HepG2 (cell line): ENCODE results near the gene CA14. TPM values are rescaled to one million over a fixed set of nuclear protein-coding genes. Genes with fewer than 3 reads are reported as not detected.
A peak's percentile ranks its signal among the peaks of the same experiment; 100 is the strongest.

ENCODE experiments used
- ATM ChIP-seq: fragments of 450-650 bp; IDR thresholded peaks from 2 replicates; pipeline ENCODE4 v1.7.1; 2017; ENCODE audit warnings: mild to moderate bottlenecking, borderline replicate concordance
- CBX2 ChIP-seq, 2 experiments: fragments of 200-600 bp in 1 of 2; sonication (generic); formaldehyde crosslinking in 1 of 2; IDR thresholded peaks; 2 replicates each; pipeline versions ENCODE4 v1.7.0 to v1.8.1; 2018 to 2022; ENCODE audit warnings: low read depth in 2 of 2, low read length in 1 of 2, mild to moderate bottlenecking in 1 of 2, missing genetic modification reagents in 1 of 2
- E2F1 ChIP-seq: sonication (generic); formaldehyde crosslinking; IDR thresholded peaks from 2 replicates; pipeline ENCODE4 v1.5.0; 2020; ENCODE audit warnings: missing genetic modification reagents
- THAP11 ChIP-seq: IDR thresholded peaks from 2 replicates; pipeline ENCODE4 v1.6.1; 2016; ENCODE audit warnings: missing biosample characterization, missing genetic modification reagents
- THRA ChIP-seq: sonication (generic); formaldehyde crosslinking; IDR thresholded peaks from 2 replicates; pipeline ENCODE4 v1.4.0; 2020; ENCODE audit warnings: missing genetic modification reagents, borderline replicate concordance
- ZBTB14 ChIP-seq: sonication (generic); formaldehyde crosslinking; IDR thresholded peaks from 2 replicates; pipeline ENCODE4 v1.4.0; 2020; ENCODE audit warnings: missing genetic modification reagents
- ZBTB44 ChIP-seq: sonication (generic); formaldehyde crosslinking; IDR thresholded peaks from 2 replicates; pipeline ENCODE4 v1.4.0; 2020; ENCODE audit warnings: missing genetic modification reagents
- ZFP36L2 ChIP-seq: sonication (generic); formaldehyde crosslinking; IDR thresholded peaks from 2 replicates; pipeline ENCODE4 v1.4.0; 2020; ENCODE audit warnings: missing genetic modification reagents
- ZNF224 ChIP-seq: sonication (generic); formaldehyde crosslinking; IDR thresholded peaks from 2 replicates; pipeline ENCODE4 v1.5.0; 2020; ENCODE audit warnings: mild to moderate bottlenecking, missing genetic modification reagents
- ZNF773 ChIP-seq: sonication (generic); formaldehyde crosslinking; IDR thresholded peaks from 2 replicates; pipeline ENCODE4 v1.4.0; 2020; ENCODE audit warnings: missing genetic modification reagents, borderline replicate concordance
- polyA plus RNA-seq, 8 experiments: library from polyadenylated mRNA; depleted of rRNA in 3 of 8; stranded (reverse) in 7 of 8; unstranded in 1 of 8; fragments of >200 nt; fragmentation: Illumina TruSeq in 4 of 8; extraction: Trizol in 4 of 8; gene quantifications; 2 replicates each; pipeline versions ENCODE4 v1.2.1 to v1.2.3, GENCODE V29; 2011 to 2016; ENCODE audit warnings: low read depth in 4 of 8, missing spikeins in 1 of 8, mixed read lengths in 1 of 8; ENCODE audit not compliant: insufficient read depth in 1 of 8
- total RNA-seq, 5 experiments: library from RNA; depleted of rRNA; stranded (reverse); fragments of >200 nt; fragmentation: Illumina TruSeq; extraction: Trizol; gene quantifications; 2 replicates each; pipeline ENCODE4 v1.2.3, GENCODE V29; 2016; ENCODE audit warnings: low read depth in 1 of 5
- TF ChIP-seq, protein P1 (sequence below): sonication (generic); formaldehyde crosslinking; IDR thresholded peaks from 2 replicates; pipeline ENCODE4 v1.8.0; 2022; ENCODE audit warnings: mild to moderate bottlenecking, missing genetic modification reagents; ENCODE audit not compliant: insufficient replicate concordance
- TF ChIP-seq, protein P2 (sequence below): sonication (generic); formaldehyde crosslinking; IDR thresholded peaks from 2 replicates; pipeline ENCODE4 v1.4.0; 2020; ENCODE audit warnings: missing genetic modification reagents

CA14 gene
- total and polyA plus RNA-seq, 2 of the 13 experiments (the other 11 are each of a cell fraction or from before 2014, with no cell fraction given), result 2.4 to 8.5 TPM

GRCh38 chr1:150257624-150258585 lies at the start of gene CA14 (continued):
- no peak for TF ChIP-seq ZBTB14 (CRISPR knock-in tag)
- no peak for TF ChIP-seq ZNF773 (CRISPR knock-in tag)
- no peak for TF ChIP-seq THAP11 (CRISPR knock-in tag)
- TF ChIP-seq, protein P1, sequence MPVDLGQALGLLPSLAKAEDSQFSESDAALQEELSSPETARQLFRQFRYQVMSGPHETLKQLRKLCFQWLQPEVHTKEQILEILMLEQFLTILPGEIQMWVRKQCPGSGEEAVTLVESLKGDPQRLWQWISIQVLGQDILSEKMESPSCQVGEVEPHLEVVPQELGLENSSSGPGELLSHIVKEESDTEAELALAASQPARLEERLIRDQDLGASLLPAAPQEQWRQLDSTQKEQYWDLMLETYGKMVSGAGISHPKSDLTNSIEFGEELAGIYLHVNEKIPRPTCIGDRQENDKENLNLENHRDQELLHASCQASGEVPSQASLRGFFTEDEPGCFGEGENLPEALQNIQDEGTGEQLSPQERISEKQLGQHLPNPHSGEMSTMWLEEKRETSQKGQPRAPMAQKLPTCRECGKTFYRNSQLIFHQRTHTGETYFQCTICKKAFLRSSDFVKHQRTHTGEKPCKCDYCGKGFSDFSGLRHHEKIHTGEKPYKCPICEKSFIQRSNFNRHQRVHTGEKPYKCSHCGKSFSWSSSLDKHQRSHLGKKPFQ (CRISPR knock-in tag), result peak; percentile 36
- no peak for TF ChIP-seq ZNF224 (CRISPR knock-in tag)
- no peak for TF ChIP-seq ZFP36L2
- no peak for TF ChIP-seq THRA
- TF ChIP-seq ZBTB44, result no peak
- no peak for TF ChIP-seq ATM
- TF ChIP-seq, protein P2, sequence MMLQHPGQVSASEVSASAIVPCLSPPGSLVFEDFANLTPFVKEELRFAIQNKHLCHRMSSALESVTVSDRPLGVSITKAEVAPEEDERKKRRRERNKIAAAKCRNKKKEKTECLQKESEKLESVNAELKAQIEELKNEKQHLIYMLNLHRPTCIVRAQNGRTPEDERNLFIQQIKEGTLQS (CRISPR knock-in tag), result no peak
- no peak for TF ChIP-seq CBX2 (IDR thresholded peaks at IDR 0.05; ENCODE audit: low read depth, low read length)
- TF ChIP-seq CBX2 (CRISPR knock-in tag; IDR thresholded peaks at IDR 0.05; ENCODE audit: low read depth), result no peak
- TF ChIP-seq E2F1 (CRISPR knock-in tag), result no peak
